MM.1S (cell line): ENCODE results near the gene PARVA.

Experiments used
- DNase-seq: peaks from one replicate; pipeline ENCODE4 v3.0.0-alpha.2; 2015
- H2AFZ ChIP-seq: fragments of 300-600 bp; sonication (generic); 2 replicates; pipeline ENCODE4 v1.6.0; 2016; ENCODE audit warnings: antibody characterized with exemption, low read length
- H3F3A ChIP-seq: fragments of 300-600 bp; sonication (generic); 2 replicates; pipeline ENCODE4 v1.6.1; 2016; ENCODE audit warnings: mild to moderate bottlenecking, antibody characterized with exemption, low read length, moderate library complexity, mixed read lengths; ENCODE audit not compliant: insufficient read depth
- H3K27ac ChIP-seq: fragments of 300-600 bp; sonication (generic); 2 replicates; pipeline ENCODE4 v1.5.1; 2016; ENCODE audit warnings: mild to moderate bottlenecking, low read length
- H3K27me3 ChIP-seq: fragments of 300-600 bp; sonication (generic); replicated peaks from 2 replicates; pipeline ENCODE4 v1.6.0; 2016; ENCODE audit warnings: low read length; ENCODE audit not compliant: insufficient read depth
- H3K36me3 ChIP-seq: fragments of 300-600 bp; sonication (generic); replicated peaks from 2 replicates; pipeline ENCODE4 v1.6.1; 2016; ENCODE audit warnings: mild to moderate bottlenecking, low read length, mixed read lengths; ENCODE audit not compliant: insufficient read depth
- H3K4me1 ChIP-seq: fragments of 300-600 bp; sonication (generic); 2 replicates; pipeline ENCODE4 v1.6.1; 2016; ENCODE audit warnings: low read length, mixed read lengths
- H3K4me2 ChIP-seq: fragments of 300-600 bp; sonication (generic); 2 replicates; pipeline ENCODE4 v1.6.0; 2016; ENCODE audit warnings: low read depth, low read length
- H3K4me3 ChIP-seq: fragments of 300-600 bp; sonication (generic); 2 replicates; pipeline ENCODE4 v1.5.1; 2016; ENCODE audit warnings: low read length, mixed read lengths
- H3K79me2 ChIP-seq: fragments of 300-600 bp; sonication (generic); 2 replicates; pipeline ENCODE4 v1.6.1; 2016; ENCODE audit warnings: mixed run types, low read length, mixed read lengths
- H3K9ac ChIP-seq: fragments of 300-600 bp; sonication (generic); 2 replicates; pipeline ENCODE4 v1.6.1; 2016; ENCODE audit warnings: low read length, mixed read lengths
- H3K9me2 ChIP-seq: fragments of 300-600 bp; sonication (generic); replicated peaks from 2 replicates; pipeline ENCODE4 v1.6.1; 2016; ENCODE audit warnings: mild to moderate bottlenecking, low read length, mixed read lengths; ENCODE audit not compliant: insufficient read depth
- H3K9me3 ChIP-seq: fragments of 300-600 bp; sonication (generic); replicated peaks from 2 replicates; pipeline ENCODE4 v1.6.1; 2016; ENCODE audit warnings: mild to moderate bottlenecking, low read length, mixed read lengths; ENCODE audit not compliant: insufficient read depth
- H4K20me1 ChIP-seq: fragments of 300-600 bp; sonication (generic); 2 replicates; pipeline ENCODE4 v1.6.1; 2016; ENCODE audit warnings: mild to moderate bottlenecking, low read length, moderate library complexity, mixed read lengths; ENCODE audit not compliant: insufficient read depth
- CTCF ChIP-seq: fragments of 300-600 bp; sonication (generic); IDR thresholded peaks from 2 replicates; pipeline ENCODE4 v1.5.1; 2016; ENCODE audit warnings: antibody characterized with exemption, low read length, mixed read lengths
- EZH2 ChIP-seq: fragments of 300-600 bp; sonication (generic); optimal IDR thresholded peaks from 2 replicates; pipeline ENCODE3; 2017; ENCODE audit warnings: low read depth, mild to moderate bottlenecking, antibody characterized with exemption, low read length, mixed read lengths
- EZH2phosphoT487 ChIP-seq: fragments of 300-600 bp; sonication (generic); IDR thresholded peaks from 2 replicates; pipeline ENCODE4 v1.6.1; 2018; ENCODE audit warnings: antibody characterized with exemption, low read length

The PARVA gene

GRCh38 chr11:12454782-12455181 is 77.4 kb downstream of the PARVA start:
- Histone ChIP-seq H3K4me2 (no peak overlapping the region), H3K27me3 (no peaks in the 10 kb centered on the region), H4K20me1 (no peaks in the 10 kb centered on the region), H3K4me3 (no peak overlapping the region), H3F3A (no peaks in the 10 kb centered on the region), H3K9me2 (no peaks in the 10 kb centered on the region), H3K27ac (no peak overlapping the region), H3K9me3 (no peaks in the 10 kb centered on the region), H3K79me2 (no peaks in the 10 kb centered on the region), H2AFZ (no peak overlapping the region), H3K36me3 (no peaks in the 10 kb centered on the region), H3K4me1 (no peaks in the 10 kb centered on the region), H3K9ac (no peak overlapping the region)
- DNase-seq, result no peak
- TF ChIP-seq EZH2phosphoT487 (no peak), CTCF (no peak), EZH2 (no peak)

- Histone ChIP-seq H3K79me2 (no peaks in the 10 kb centered on the region), H3K4me2 (no peak overlapping the region)
Observed at GRCh38 chr11:12455938-12456337, 78.6 kb downstream of the PARVA start.

GRCh38 chr11:12456651-12457579 is 79.5 kb downstream of the PARVA start:
- Histone ChIP-seq H3K4me3 (no peak overlapping the region), H3K9me2 (no peaks in the 10 kb centered on the region), H3K9me3 (no peaks in the 10 kb centered on the region), H4K20me1 (no peaks in the 10 kb centered on the region), H3K27me3 (no peaks in the 10 kb centered on the region), H3K36me3 (no peaks in the 10 kb centered on the region), H3K79me2 (no peaks in the 10 kb centered on the region), H3F3A (no peaks in the 10 kb centered on the region), H3K9ac (no peak overlapping the region), H3K4me1 (no peaks in the 10 kb centered on the region), H3K4me2 (no peak overlapping the region), H2AFZ (no peak overlapping the region), H3K27ac (no peak overlapping the region)
- TF ChIP-seq EZH2phosphoT487 (no peak), EZH2 (no peak), CTCF (no peak)
- DNase-seq, result no peak

More at GRCh38 chr11:12455938-12456337, 78.6 kb downstream of the PARVA start:
- Histone ChIP-seq H3K36me3 (no peaks in the 10 kb centered on the region), H4K20me1 (no peaks in the 10 kb centered on the region), H2AFZ (no peak overlapping the region), H3K9me3 (no peaks in the 10 kb centered on the region), H3K4me1 (no peaks in the 10 kb centered on the region), H3K27ac (no peak overlapping the region), H3K27me3 (no peaks in the 10 kb centered on the region), H3F3A (no peaks in the 10 kb centered on the region), H3K4me3 (no peak overlapping the region), H3K9me2 (no peaks in the 10 kb centered on the region), H3K9ac (no peak overlapping the region)
- TF ChIP-seq EZH2phosphoT487, result no peak
- no peak for TF ChIP-seq CTCF
- TF ChIP-seq EZH2, result no peak
- DNase-seq, result no peak
